Measurements from ENCODE around the gene PDK1. TPM values are rescaled to one million over a fixed set of nuclear protein-coding genes. Genes with fewer than 3 reads are reported as not detected.
A peak's percentile ranks its signal among the peaks of the same experiment; 100 is the strongest.

Gene PDK1
- total and polyA plus RNA-seq, 2 experiments from 2014 or later: 383 to 619 TPM

DNA sequence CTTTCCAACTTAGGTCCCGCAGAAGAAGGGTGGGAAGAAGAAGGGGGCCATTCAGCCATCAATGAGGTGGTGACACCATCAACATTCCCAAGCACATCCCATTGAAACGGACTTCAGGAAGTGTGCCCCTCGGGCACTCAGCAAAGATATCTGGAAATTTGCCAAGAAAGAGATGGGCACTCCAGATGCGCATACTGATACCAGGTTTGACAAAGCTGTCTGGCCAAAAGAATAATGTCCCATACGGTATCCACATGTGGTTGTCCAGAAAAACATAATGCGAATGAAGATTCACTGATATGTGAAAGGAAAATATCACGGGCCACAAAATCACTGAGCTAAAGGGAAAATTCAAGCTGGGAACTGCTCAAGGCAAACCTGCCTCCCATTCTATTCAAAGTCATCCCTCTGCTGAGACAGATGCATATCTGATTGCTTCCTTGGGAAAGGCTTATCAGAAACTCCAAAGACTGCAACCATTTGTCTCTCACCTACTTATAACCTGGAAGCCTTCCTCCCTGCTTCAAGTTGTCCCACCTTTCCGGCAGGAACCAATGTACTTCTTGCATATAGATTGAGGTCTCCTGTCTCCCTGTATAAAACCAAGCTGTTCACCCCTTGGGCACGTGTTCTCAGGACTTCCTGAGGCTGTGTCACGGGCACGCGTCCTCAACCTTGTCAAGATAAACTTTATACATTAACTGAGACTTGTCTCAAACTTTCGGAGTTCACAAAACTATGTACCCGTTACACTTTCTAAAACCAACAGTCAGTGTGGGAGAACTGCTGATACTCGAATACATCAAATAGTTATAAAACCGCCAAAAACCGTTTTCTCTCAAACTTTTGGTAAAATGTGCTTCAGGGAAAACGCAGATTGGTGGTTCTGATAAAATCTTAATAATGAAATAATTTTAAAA is 1.3 kb upstream of the PDK1 start:
- no peaks in the 10 kb centered on the region for H3K9me3 ChIP-seq (ENCODE audit: low read depth)
- H3K36me3 ChIP-seq: no peaks in the 10 kb centered on the region
- peak overlapping the region; percentile 99 for H3K4me3 ChIP-seq
- DNase-seq (ENCODE audit: low read depth in 1 of 2, low spot score in 1 of 2): no peak
- TF ChIP-seq, protein P1, sequence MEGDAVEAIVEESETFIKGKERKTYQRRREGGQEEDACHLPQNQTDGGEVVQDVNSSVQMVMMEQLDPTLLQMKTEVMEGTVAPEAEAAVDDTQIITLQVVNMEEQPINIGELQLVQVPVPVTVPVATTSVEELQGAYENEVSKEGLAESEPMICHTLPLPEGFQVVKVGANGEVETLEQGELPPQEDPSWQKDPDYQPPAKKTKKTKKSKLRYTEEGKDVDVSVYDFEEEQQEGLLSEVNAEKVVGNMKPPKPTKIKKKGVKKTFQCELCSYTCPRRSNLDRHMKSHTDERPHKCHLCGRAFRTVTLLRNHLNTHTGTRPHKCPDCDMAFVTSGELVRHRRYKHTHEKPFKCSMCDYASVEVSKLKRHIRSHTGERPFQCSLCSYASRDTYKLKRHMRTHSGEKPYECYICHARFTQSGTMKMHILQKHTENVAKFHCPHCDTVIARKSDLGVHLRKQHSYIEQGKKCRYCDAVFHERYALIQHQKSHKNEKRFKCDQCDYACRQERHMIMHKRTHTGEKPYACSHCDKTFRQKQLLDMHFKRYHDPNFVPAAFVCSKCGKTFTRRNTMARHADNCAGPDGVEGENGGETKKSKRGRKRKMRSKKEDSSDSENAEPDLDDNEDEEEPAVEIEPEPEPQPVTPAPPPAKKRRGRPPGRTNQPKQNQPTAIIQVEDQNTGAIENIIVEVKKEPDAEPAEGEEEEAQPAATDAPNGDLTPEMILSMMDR (IDR thresholded peaks at IDR 0.05; ENCODE audit: low read depth, low read length): no peak
- H3K4me1 ChIP-seq (ENCODE audit: low read depth): peaks cover 43% of the 10 kb centered on the region
- peak overlapping the region; percentile 94 for H3K27ac ChIP-seq
- no peaks in the 10 kb centered on the region for H3K27me3 ChIP-seq

DNA sequence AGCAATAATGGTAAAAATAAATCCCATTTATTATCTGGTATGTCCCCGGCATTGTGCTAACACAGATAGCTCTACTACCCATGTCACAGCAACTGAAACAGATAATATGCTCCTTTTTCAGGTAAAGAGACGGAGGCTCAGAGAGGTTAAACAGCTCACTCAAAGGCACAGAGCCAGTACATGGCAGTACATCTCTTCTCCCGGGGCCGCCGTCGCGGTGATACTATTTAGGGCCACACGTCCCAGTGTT is 693 bp upstream of the PDK1 start:
- no peak for DNase-seq (ENCODE audit: low read depth in 1 of 2, low spot score in 1 of 2)
- Histone ChIP-seq H3K27ac (peak overlapping the region; percentile 94), H3K4me1 (ENCODE audit: low read depth) (peaks cover 43% of the 10 kb centered on the region), H3K4me3 (peak overlapping the region; percentile 99), H3K36me3 (no peaks in the 10 kb centered on the region), H3K27me3 (no peaks in the 10 kb centered on the region), H3K9me3 (ENCODE audit: low read depth) (no peaks in the 10 kb centered on the region)
- TF ChIP-seq, protein P1 (IDR thresholded peaks at IDR 0.05; ENCODE audit: low read depth, low read length): no peak

DNA sequence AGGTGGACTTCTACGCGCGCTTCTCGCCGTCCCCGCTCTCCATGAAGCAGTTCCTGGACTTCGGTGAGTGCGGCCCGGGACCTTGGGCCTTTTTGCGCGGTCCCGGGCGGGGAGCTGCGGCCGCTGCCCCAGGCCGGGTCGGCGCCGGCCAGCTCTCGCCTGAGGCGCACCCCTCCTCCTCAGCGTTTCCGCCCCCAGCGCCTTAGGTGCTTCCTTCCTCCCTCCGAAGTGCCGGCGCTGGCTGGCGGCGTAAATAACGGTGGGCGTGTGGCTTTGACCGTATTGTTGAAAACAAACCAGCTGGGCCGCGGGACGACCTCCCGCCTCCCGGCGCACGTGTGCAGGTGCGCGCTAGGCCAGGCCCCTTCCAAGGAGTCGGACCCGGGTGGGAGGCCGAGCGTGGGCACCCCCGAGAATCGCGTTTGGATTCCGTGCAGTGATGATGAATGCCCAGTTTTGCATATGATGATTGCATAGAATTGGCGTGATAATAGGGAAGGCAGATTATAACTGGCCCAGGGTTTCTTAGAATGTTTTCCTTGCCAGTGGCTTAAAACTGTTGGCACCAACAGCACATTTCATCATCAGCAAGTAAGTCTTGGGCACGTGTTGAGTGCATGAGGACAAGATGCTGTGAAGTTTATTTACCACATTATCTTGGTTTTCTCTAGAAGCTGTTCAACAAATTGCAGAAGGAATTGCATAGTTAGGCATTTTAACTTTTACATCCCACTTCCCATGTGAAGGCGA is 569 bp downstream of the PDK1 start:
- peaks cover 40% of the 10 kb centered on the region for H3K4me1 ChIP-seq (ENCODE audit: low read depth)
- peak overlapping the region; percentile 94 for H3K27ac ChIP-seq
- TF ChIP-seq, protein P1 (IDR thresholded peaks at IDR 0.05; ENCODE audit: low read depth, low read length): no peak
- H3K36me3 ChIP-seq: no peaks in the 10 kb centered on the region
- no peaks in the 10 kb centered on the region for H3K9me3 ChIP-seq (ENCODE audit: low read depth)
- peak overlapping the region; percentile 99 for H3K4me3 ChIP-seq
- H3K27me3 ChIP-seq: no peaks in the 10 kb centered on the region
- peak; percentile 66 to 84 for DNase-seq (ENCODE audit: low read depth in 1 of 2, low spot score in 1 of 2)

DNA sequence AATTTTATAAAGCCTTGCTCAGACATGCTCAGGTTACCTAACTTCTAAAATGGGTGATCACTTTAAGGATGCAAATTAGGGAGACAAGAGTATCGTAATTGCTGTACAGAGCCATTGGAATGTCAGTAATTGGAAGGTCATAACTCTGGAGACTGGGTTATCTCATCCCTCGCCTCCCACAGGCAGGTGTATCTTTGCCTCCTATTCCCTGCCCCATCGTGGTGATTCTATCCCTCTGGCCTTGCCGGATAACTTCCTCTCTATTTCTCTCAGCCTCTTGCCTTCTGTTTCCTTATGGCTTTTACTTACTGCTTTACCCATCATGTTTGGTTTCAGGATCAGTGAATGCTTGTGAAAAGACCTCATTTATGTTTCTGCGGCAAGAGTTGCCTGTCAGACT is 2.5 kb downstream of the PDK1 start:
- Histone ChIP-seq H3K27ac (peak overlapping the region; percentile 94), H3K36me3 (peaks cover 15% of the 10 kb centered on the region), H3K4me3 (peak overlapping the region; percentile 99), H3K4me1 (ENCODE audit: low read depth) (peaks cover 52% of the 10 kb centered on the region), H3K9me3 (ENCODE audit: low read depth) (no peaks in the 10 kb centered on the region), H3K27me3 (no peaks in the 10 kb centered on the region)
- TF ChIP-seq, protein P1 (IDR thresholded peaks at IDR 0.05; ENCODE audit: low read depth, low read length): no peak
- no peak for DNase-seq (ENCODE audit: low read depth in 1 of 2, low spot score in 1 of 2)

DNA sequence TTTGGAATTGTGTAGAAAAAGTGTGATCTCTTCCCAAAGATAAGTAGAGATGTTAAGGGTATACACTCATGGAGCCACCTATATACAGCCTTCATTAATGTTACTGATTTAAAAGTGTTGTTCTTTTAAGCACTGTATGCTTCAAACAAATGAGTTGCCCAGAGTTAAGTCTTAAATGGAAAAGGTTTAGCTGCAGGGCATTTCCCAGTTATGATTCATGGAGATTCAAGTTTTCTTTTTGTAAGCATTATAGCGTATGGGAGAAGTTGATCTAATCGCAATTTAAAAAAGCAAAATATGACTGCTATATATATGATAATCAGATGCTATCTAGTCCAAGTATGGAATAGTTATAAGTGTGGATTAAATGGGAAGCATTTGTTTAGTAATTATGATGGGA is 4.8 kb downstream of the PDK1 start:
- H3K4me3 ChIP-seq: peak overlapping the region; percentile 16
- no peak for DNase-seq (ENCODE audit: low read depth in 1 of 2, low spot score in 1 of 2)
- H3K27ac ChIP-seq: peak overlapping the region; percentile 94
- no peaks in the 10 kb centered on the region for H3K9me3 ChIP-seq (ENCODE audit: low read depth)
- peaks cover 48% of the 10 kb centered on the region for H3K4me1 ChIP-seq (ENCODE audit: low read depth)
- TF ChIP-seq, protein P1 (IDR thresholded peaks at IDR 0.05; ENCODE audit: low read depth, low read length): no peak
- no peaks in the 10 kb centered on the region for H3K27me3 ChIP-seq
- peaks cover 35% of the 10 kb centered on the region for H3K36me3 ChIP-seq

Data from cardiac muscle cell (in vitro differentiated cells and primary cell).